Ramos (cell line): ENCODE data around the gene ZNF670.
"Not testable (repeated sequence)": the region's sequence is repeated elsewhere in the genome, so short reads cannot be mapped to it uniquely, and the experiment has no call there.

ENCODE experiments used
- in situ Hi-C: fragments of 300-500 bp; cut with MboI; formaldehyde crosslinking; loops from one replicate; pipeline ENCODE4 v1.14.3; 2022; ENCODE audit warnings: low sequenced_read_pairs; ENCODE audit not compliant: unreplicated experiment

Gene ZNF670

DNA sequence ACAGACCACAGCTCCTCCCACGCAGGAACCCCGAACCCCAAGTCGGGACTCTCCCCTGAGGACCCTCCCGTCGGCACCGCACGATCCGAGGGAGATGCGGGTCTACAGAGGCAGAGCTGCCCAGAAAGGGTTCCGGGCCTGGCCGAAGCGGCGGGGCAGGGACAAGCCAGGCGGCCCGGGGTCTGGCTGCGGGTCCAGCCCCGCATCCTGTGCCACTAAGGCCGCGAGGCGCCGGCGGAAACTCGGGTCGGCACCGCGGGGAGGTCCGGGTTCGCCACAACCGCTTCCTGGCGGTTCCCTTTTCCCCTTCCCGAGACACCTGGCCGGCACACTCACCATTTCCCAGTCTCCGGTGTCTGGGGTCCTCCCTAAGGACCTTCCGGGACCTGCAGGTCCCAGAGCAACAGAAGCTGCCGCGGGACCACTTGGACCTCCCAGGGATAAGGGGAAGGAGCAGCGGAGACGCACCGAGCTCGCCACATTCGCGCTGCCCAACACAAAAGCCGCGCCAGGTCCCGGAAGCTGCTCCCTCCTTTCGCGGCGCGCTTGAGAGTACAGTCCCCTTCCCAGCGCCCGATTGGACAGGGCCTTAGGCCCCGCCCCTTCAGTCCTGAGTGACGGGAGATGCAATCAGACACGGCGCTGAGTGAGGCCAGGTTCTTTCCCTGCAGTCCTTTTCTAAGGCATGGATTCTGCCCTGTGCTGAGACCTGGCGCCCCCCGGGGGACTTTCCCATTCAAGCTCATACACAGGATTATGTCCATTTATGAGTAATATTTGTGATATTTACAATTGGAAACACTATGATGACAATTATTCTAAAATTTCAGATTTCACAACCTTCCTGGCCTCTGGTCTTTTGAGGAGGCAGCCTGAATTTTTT is at the start of gene ZNF670:
ZNF670 (minus strand) TSS at position 554 of the 883 bp plus-strand sequence; CDS start at position 339, 215 bp downstream.
- in situ Hi-C loops = no loop called here

DNA sequence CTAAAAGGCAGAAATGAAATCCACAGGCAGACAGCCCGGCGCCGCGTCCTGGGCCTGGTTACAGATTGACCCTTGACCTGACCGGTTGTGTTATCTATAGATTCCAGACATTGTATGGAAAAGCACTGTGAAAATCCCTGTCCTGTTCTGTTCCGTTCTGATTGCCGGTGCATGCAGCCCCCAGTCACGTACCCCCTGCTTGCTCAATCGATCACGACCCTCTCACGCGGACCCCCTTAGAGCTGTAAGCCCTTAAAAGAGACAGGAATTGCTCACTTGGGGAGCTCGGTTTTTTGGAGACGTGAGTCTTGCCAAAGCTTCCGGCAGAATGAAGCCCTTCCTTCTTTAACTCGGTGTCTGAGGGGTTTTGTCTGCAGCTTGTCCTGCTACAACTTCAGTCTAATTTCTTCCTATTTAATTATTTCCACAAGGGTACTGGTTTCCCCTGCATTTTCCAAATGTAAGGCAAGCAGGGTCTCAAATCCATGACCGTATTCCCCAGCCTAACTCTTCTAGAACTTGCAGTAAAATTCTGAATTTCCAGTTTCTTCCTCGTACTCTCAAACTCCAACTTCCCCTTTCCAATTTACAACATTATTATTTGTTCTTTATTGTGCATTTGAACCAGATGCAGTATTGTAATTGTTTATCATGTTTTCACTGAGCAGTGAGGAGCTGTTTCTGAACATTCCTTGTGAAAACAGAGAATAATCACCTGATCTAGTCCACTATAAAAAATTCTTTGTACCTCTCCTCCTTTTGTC is 49.1 kb upstream of the ZNF670 start:
- in situ Hi-C loops = not testable (repeated sequence)

GRCh38 chr1:247126601-247127000 is 48.0 kb upstream of the ZNF670 start:
- in situ Hi-C loops = not testable (repeated sequence)

- in situ Hi-C loops = not testable (repeated sequence)
Measured at GRCh38 chr1:247126166-247126565, 47.6 kb upstream of the ZNF670 start.

DNA sequence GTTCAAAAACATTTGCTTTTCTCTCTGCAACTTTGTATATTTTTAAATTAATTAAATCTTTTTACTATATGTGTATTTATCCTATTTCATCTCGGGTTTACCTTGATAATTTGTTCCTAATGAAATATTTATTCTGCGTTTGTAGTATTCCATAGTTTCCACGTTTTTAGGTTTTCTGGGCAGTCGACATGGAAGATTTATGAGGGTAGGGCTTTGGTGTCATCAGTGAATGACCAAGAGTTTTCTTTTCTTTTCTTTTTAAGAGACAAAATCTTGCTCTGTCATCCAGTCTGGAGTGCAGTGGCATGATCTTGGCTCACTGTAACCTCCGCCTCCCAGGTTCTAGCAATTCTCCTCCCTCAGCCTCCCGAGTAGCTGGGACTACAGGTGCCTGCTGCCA is 42.8 kb upstream of the ZNF670 start:
- in situ Hi-C loops = no loop called here

DNA sequence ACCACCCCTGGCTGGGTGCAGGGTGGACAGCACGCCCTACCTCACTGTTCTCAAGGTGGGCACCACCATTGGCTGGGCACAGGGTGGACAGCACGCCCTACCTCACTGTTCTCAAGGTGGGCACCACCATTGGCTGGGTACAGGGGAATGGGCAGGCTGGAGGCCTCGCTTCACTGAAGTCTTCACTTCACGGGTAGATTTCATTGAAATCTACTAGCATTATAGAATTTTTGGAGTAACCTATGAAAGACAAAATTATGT is 41.7 kb upstream of the ZNF670 start:
- in situ Hi-C loops = not testable (repeated sequence)

DNA sequence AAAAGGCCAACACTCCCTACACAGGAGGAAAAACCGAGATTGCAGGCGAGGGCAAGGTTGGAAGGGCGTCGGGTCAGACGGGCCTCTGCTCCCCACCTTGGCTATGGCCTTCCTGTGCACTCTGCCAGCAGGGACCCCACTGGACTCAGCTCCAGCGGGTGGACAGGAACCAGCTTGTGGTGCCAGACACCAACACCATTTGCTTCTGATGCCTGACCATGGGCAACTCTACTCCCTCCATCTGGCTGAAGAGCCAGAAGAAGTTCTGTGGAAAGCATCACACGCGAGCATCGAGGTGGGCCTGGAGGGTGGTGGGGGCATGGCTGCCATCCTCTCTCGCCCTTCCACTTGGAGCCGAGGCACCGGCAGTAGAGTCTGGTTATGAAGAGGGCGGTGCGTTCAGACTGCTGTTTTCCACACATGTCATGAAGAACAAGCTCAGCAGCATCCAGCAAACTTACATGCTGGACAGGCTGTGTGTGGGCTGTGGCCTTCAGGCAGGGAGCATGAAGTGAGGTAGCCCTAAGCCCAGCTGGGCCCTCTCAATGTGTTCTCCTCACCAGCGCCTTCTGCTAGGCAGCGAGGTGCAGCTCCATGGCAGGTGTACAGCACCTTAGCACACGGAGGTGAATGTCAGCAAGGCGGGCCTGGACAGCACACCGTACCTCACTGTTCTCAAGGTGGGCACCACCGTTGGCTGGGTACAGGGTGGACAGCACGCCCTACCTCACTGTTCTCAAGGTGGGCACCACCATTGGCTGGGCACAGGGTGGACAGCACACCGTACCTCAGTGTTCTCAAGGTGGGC is 41.2 kb upstream of the ZNF670 start:
- in situ Hi-C loops = no loop called here

DNA sequence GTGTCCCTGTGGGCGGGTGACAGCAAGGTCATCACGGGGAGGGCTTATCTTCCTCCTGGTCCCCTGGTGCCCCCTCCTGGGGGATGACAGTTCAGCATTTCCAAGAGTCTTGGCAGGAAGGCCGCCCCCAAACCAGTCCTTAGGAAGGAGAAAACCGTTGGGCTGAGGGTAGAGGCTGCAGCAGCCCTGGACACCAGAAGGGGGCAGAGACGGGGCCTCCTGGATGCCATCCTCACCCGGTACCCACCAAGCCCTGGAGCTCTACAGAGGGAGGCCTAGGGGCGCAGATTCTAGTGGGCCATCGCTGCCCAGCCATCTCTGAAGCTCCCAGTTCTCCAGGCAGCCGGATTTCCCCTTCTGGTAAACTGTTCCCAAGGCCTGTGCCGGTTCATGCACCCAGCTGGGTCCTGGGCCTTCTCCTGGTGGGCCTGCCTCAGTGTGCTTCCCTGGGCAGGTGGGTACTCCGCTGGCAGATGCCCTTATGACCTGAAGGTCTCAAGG is 40.4 kb upstream of the ZNF670 start:
- in situ Hi-C loops = no loop called here

GRCh38 chr1:247115545-247115944 is 36.9 kb upstream of the ZNF670 start:
- in situ Hi-C loops = no loop called here

- in situ Hi-C loops = no loop called here
Measured at GRCh38 chr1:247115141-247115510, 36.5 kb upstream of the ZNF670 start.

GRCh38 chr1:247114351-247115140 is 35.9 kb upstream of the ZNF670 start:
- in situ Hi-C loops = no loop called here

- in situ Hi-C loops = no loop called here
Measured at GRCh38 chr1:247113733-247114271, 35.2 kb upstream of the ZNF670 start.

DNA sequence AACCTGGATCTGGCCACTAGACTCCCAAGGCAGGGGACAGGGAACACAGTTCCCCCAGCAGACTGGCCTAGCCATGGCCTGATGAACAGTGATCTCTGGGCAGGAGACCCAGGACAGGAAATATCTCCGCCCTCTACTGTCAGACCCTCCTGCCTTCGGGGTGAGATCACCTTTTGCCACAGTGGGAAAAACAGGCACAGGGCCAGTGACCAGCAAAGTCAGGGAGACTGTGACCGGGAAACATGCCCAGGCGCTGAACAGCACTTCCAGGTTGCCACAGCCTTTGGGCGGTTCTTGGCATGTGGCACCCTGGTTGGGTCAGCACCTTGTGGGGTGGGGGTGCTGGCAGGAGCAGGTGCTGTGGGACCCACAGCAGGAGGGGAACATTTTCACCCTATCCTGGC is 34.5 kb upstream of the ZNF670 start:
- in situ Hi-C loops = no loop called here

- in situ Hi-C loops = no loop called here
Measured at GRCh38 chr1:247112479-247112781, 33.8 kb upstream of the ZNF670 start.

- in situ Hi-C loops = no loop called here
Measured at GRCh38 chr1:247111700-247112478, 33.3 kb upstream of the ZNF670 start.

GRCh38 chr1:247111259-247111699 is 32.7 kb upstream of the ZNF670 start:
- in situ Hi-C loops = no loop called here

GRCh38 chr1:247110627-247111258 is 32.1 kb upstream of the ZNF670 start:
- in situ Hi-C loops = no loop called here

GRCh38 chr1:247107694-247108093 is 29.1 kb upstream of the ZNF670 start:
- in situ Hi-C loops = no loop called here

DNA sequence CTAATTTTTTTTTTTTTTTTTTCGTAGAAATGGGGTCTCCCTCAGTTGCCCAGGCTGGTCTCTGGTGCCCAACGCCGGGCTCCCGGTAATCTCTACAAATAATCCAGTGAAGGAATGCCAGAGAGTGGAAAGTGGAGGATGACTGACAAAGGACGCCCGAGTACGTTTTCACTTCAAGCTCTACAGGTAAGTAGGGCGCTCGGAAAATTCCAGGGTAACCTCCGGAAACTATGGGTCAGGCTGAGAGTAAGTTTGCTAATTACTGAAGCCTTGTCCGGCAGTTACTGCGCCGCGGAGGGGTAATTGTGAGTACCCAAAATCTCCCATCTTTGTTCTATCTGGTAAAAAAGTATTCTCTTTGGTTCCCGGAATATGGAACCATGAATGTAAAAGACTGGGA is 27.4 kb upstream of the ZNF670 start:
- in situ Hi-C loops = no loop called here
